K562 treated with DMSO at 1 percent for 24 hours (cell line): Measurements from ENCODE around the gene ZNF410. TPM values are rescaled to one million over a fixed set of nuclear protein-coding genes. Genes with fewer than 3 reads are reported as not detected.

Experiments
- total RNA-seq: library from RNA; unstranded; fragments of 300-600 nt; gene quantifications from 2 replicates; pipeline ENCODE4 v1.2.3, GENCODE V29; 2022; ENCODE audit warnings: low read depth; ENCODE audit not compliant: insufficient read depth

The ZNF410 gene, protein sequence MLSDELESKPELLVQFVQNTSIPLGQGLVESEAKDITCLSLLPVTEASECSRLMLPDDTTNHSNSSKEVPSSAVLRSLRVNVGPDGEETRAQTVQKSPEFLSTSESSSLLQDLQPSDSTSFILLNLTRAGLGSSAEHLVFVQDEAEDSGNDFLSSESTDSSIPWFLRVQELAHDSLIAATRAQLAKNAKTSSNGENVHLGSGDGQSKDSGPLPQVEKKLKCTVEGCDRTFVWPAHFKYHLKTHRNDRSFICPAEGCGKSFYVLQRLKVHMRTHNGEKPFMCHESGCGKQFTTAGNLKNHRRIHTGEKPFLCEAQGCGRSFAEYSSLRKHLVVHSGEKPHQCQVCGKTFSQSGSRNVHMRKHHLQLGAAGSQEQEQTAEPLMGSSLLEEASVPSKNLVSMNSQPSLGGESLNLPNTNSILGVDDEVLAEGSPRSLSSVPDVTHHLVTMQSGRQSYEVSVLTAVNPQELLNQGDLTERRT
- total RNA-seq, result 20.7 and 24.3 TPM in 2 replicates

DNA sequence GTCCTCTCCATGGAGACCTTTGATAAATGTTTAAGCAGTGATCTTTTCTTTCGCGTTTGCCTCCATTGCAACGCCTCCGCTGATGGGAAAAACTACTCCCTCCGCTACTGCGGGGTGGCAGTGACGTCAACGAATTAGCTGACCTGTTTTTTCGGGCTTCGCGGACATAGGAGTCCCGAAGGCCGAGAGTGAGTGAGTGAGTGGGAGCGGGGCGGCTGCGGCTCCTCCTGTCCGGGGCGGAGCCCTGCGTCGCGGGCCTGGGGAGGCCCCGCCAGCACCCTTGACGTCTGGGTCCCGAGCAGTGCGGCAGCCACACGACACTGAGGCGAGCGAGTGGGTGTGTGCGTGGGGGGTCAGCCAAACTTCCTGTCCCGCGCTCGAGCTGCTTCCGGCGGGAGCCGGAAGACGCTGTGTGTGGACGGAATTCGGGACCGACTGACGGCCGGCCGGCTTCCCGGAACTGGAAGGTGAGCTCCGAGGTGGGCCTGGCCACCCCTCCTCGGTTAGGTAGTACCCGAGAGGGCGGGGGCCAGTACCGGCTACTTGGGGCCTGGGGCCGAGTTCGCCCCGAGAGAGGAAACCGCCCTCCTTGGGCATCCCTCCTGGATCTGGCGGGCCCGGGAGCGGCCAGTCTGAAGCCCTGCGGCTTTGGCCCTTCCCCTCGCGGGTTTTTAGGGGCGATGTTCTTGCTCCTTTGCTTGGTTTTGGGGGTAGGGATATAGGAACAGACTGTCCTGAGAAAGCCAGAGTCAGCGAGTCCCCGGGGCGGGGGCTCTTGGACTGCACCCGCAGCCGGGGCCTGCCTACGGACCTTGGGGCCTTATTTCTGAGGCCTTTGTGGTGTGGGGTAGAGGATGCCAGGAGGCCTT lies at the start of gene ZNF410:
Gene ZNF410 (plus strand): TSS at position 411 of the 869 bp plus-strand sequence. CDS start 5,317 bp downstream, outside the sequence.

DNA sequence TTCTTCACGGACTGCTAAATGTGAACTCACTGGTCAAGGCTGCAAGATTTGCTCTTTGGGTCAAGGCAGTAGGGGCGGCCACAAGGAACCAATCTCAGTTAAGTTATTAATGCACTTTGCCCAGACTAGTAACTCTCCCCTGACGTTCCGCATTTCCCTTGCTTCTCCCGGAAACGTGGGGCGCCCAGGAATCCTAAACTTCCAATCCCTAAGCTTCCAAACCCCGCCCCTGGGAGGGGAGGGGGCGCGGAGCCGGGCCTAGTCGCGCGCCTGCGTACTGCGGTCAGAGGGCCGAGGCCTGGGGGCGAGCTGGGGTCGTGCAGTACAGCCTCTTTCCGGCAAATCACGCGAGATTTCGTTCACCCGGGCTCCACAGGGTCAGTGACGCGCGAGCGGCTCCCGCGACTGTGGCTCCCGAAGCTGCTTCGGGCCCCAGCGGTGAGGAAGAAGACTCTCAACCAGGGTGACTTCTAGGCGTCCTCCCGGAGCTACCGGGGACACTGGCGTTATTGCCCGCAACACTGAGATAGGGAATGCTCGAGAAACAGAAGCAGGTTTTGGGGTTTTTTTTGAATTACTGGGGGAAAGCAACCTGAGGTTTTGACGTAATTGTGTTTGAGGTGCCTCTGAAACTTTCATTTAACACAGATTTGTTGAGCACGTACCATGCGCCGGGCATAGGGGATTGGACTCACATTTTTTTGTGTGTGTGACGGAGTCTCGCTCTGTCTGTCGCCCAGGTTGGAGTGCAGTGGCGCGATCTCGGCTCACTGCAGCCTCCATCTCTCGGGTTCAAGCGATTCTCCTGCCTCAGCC lies 34.9 kb upstream of the ZNF410 start, which contains the start of gene PTGR2:
Gene PTGR2 (plus strand): TSS at position 265 of the 816 bp plus-strand sequence. CDS start 7,032 bp downstream, outside the sequence.

DNA sequence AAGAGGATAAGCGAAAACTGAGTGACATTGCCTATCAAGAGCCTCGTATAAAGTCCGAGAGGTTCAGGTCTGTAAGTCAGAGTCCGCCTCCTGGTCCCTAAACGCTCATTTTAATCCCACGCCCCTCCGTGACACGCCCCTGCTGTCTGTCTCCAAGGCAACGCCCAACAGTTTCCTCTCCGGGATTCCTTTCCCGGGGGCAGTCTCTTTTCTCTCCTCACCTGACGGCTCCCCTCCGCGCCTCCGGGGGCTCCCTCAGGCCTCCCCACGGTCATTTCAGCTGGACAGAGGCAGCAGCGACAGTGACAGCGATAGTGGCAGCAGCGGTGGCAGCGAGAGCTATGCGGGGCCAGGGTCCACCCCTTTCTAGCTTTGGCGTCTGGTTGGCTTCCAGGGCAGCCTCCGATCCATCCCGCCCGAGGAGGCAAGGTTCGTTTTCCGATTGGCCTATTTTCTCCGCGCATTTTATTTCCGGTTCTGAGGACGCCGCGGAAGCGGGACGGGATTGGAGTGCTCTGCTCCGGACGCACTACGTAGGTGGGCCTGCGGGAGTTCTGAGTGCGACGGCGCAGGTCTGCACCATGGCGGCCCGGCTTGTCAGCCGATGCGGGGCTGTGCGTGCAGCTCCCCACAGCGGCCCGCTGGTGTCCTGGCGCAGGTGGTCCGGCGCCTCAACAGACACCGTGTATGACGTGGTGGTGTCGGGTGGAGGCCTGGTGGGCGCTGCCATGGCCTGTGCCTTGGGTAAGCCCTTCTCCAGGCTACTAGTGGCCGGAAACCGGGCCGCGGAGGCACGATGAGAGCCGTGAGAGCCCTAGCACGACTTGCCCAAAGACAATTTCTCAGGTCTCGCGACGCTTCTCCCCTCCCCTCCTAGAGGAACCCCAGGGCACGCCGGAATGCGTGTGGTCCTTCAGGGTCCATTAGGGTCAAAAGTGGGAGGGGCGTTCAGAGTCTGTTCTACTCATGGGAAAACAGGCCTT lies 63.4 kb downstream of the ZNF410 start, which contains the start of the genes COQ6 and FAM161B:
Gene COQ6 (plus strand): TSS at position 551 of the 983 bp plus-strand sequence. CDS start 31 bp downstream, at position 582.
Gene FAM161B (minus strand): TSS at position 343 of the 983 bp plus-strand sequence. CDS start 68 bp downstream, at position 275.

Other genes with a start within 250 kb of the ZNF410 start
- gene DNAL1, start 241.9 kb upstream of the ZNF410 start, total RNA-seq, result 2.1 and 2.3 TPM in 2 replicates
- 39.3 and 43.6 TPM in 2 replicates for gene PNMA1, start 172.5 kb upstream of the ZNF410 start, total RNA-seq
- 3.2 and 3.4 TPM in 2 replicates for gene PTGR2, start 35.0 kb upstream of the ZNF410 start, total RNA-seq
- gene FAM161B, start 63.2 kb downstream of the ZNF410 start, total RNA-seq, result 1.8 and 2.2 TPM in 2 replicates
- gene COQ6, start 63.4 kb downstream of the ZNF410 start, total RNA-seq, result 15.1 and 16.1 TPM in 2 replicates
- 6.2 and 7.7 TPM in 2 replicates for gene ENTPD5, start 132.4 kb downstream of the ZNF410 start, total RNA-seq
- 1.5 and 2.7 TPM in 2 replicates for gene BBOF1, start 132.5 kb downstream of the ZNF410 start, total RNA-seq
- 2.8 and 3.3 TPM in 2 replicates for gene ALDH6A1, start 197.6 kb downstream of the ZNF410 start, total RNA-seq
- gene LIN52, start 198.1 kb downstream of the ZNF410 start, total RNA-seq, result 3.8 and 4.4 TPM in 2 replicates